ENCODE results near the gene BSCL2. TPM values are rescaled to one million over a fixed set of nuclear protein-coding genes. Genes with fewer than 3 reads are reported as not detected.

Gene BSCL2
- total RNA-seq, 2 donors from 2014 or later, result 148 to 187 TPM

GRCh38 chr11:62689421-62690183, 17.6 kb downstream of the BSCL2 start, which contains the start of gene LRRN4CL:
Gene LRRN4CL (minus strand): TSS chr11:62689530. CDS start chr11:62688508, 1,022 bp downstream.
- H3K4me3 ChIP-seq, result peak within 1 kb of the TSS in 1 of 2 donors; percentile 6
- TF ChIP-seq POLR2AphosphoS5 (IDR thresholded peaks at IDR 0.05), result no peak
- no peak for TF ChIP-seq POLR2A (IDR thresholded peaks at IDR 0.05)
- TF ChIP-seq CTCF (IDR thresholded peaks at IDR 0.05), result no peak
- no peaks in the 10 kb centered on the region for H3K27me3 ChIP-seq (replicated peaks; ENCODE audit: insufficient read depth)
- 41% methylated on average over 11 of the region's 11 CpGs for WGBS
- no peaks in the 10 kb centered on the region for H3K4me1 ChIP-seq (replicated peaks)
- no peaks in the 10 kb centered on the region for H3K9me3 ChIP-seq
- H3K27ac ChIP-seq, result peak within 1 kb of the TSS; percentile 41 to 47
- peaks cover 4 to 11% of the 10 kb centered on the region in 2 donors for H3K36me3 ChIP-seq
- no peak for DNase-seq (ENCODE audit: low spot score)
- intact Hi-C loops (cut with DNase I), result no loop called here

GRCh38 chr11:62688491-62688890, 18.7 kb downstream of the BSCL2 start:
- Histone ChIP-seq H3K4me3 (peak overlapping the region in 1 of 2 donors; percentile 6), H3K36me3 (peaks cover 4 to 11% of the 10 kb centered on the region in 2 donors), H3K27me3 (replicated peaks; ENCODE audit: insufficient read depth) (no peaks in the 10 kb centered on the region), H3K4me1 (replicated peaks) (no peaks in the 10 kb centered on the region), H3K27ac (no peak overlapping the region), H3K9me3 (no peaks in the 10 kb centered on the region)
- no peak for DNase-seq (ENCODE audit: low spot score)
- WGBS, result 30% methylated on average over 1 of the region's 1 CpG
- intact Hi-C loops (cut with DNase I), result no loop called here
- TF ChIP-seq CTCF (IDR thresholded peaks at IDR 0.05), result no peak
- no peak for TF ChIP-seq POLR2A (IDR thresholded peaks at IDR 0.05)
- TF ChIP-seq POLR2AphosphoS5 (IDR thresholded peaks at IDR 0.05), result no peak

GRCh38 chr11:62687508-62688396, 19.5 kb downstream of the BSCL2 start:
- DNase-seq (ENCODE audit: low spot score), result no peak
- Histone ChIP-seq H3K9me3 (no peaks in the 10 kb centered on the region), H3K27me3 (replicated peaks; ENCODE audit: insufficient read depth) (no peaks in the 10 kb centered on the region), H3K27ac (no peak overlapping the region), H3K4me3 (peak overlapping the region in 1 of 2 donors; percentile 6), H3K4me1 (replicated peaks) (no peaks in the 10 kb centered on the region), H3K36me3 (peaks cover 4 to 11% of the 10 kb centered on the region in 2 donors)
- TF ChIP-seq CTCF (IDR thresholded peaks at IDR 0.05) (no peak), POLR2AphosphoS5 (IDR thresholded peaks at IDR 0.05) (no peak), POLR2A (IDR thresholded peaks at IDR 0.05) (no peak)
- intact Hi-C loops (cut with DNase I), result no loop called here
- 33% methylated on average over 50 of the region's 74 CpGs for WGBS

- Histone ChIP-seq H3K4me1 (replicated peaks) (peaks cover 6% of the 10 kb centered on the region), H3K27me3 (replicated peaks; ENCODE audit: insufficient read depth) (no peaks in the 10 kb centered on the region), H3K27ac (no peak overlapping the region), H3K4me3 (no peak overlapping the region), H3K36me3 (no peaks in the 10 kb centered on the region), H3K9me3 (no peaks in the 10 kb centered on the region)
- intact Hi-C loops (cut with DNase I), result no loop called here
- WGBS, result 70% methylated on average over 7 of the region's 7 CpGs
- TF ChIP-seq POLR2A (IDR thresholded peaks at IDR 0.05) (no peak), POLR2AphosphoS5 (IDR thresholded peaks at IDR 0.05) (peak; percentile 17), CTCF (IDR thresholded peaks at IDR 0.05) (no peak)
- DNase-seq (ENCODE audit: low spot score), result no peak
Observed at GRCh38 chr11:62682518-62682917, 24.7 kb downstream of the BSCL2 start.

Measured in prostate gland (tissue), 2 donors.